T47D (cell line): ENCODE results near the gene TOR1A.

Experiments used
- DNase-seq, 2 experiments: peaks; one replicate each; pipeline versions ENCODE4 v3.0.0 to v3.0.0-alpha.2; 2011 to 2012; ENCODE audit warnings: low read depth in 1 of 2, low spot score in 1 of 2
- JUND ChIP-seq: IDR thresholded peaks from 2 replicates; pipeline ENCODE4 v1.6.1; 2012; ENCODE audit warnings: low read depth
- in situ Hi-C: cut with HindIII; loops from 2 replicates; pipeline ENCODE4 v1.10.0; 2016; ENCODE audit warnings: low sequenced_read_pairs, low pct_unique_long_range_greater_than_20kb

Gene TOR1A

GRCh38 chr9:129828051-129828450, 4.1 kb upstream of the TOR1A start:
- in situ Hi-C loops, result no loop called here
- no peak for DNase-seq
- no peak for TF ChIP-seq JUND

- TF ChIP-seq JUND, result no peak
- in situ Hi-C loops, result no loop called here
- no peak for DNase-seq
Measured at GRCh38 chr9:129826759-129827158, 2.8 kb upstream of the TOR1A start.

GRCh38 chr9:129826344-129826743, 2.4 kb upstream of the TOR1A start:
- DNase-seq, result no peak
- in situ Hi-C loops, result no loop called here
- no peak for TF ChIP-seq JUND

DNA sequence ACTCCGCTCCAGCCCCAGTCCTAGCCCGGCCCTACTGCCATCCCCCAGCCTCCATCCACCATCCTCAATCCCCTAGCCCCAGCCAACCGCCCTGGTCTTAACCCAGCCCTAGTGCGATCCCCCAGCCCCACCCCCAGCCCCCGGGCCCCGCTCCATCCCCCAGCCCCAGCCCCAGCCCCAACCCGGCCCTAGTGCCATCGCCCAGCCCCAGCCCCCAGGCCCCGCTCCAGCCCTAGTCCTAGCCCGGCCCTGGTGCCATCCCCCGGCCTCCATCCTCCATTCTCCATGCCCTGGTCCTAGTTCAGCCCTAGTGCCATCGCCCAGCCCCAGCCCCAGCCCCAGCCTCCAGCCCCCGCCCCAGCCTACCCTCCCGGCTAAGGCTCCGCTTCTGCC, 398 bp downstream of the TOR1A start:
- no peak for DNase-seq
- no peak for TF ChIP-seq JUND
- in situ Hi-C loops, result no loop called here

DNA sequence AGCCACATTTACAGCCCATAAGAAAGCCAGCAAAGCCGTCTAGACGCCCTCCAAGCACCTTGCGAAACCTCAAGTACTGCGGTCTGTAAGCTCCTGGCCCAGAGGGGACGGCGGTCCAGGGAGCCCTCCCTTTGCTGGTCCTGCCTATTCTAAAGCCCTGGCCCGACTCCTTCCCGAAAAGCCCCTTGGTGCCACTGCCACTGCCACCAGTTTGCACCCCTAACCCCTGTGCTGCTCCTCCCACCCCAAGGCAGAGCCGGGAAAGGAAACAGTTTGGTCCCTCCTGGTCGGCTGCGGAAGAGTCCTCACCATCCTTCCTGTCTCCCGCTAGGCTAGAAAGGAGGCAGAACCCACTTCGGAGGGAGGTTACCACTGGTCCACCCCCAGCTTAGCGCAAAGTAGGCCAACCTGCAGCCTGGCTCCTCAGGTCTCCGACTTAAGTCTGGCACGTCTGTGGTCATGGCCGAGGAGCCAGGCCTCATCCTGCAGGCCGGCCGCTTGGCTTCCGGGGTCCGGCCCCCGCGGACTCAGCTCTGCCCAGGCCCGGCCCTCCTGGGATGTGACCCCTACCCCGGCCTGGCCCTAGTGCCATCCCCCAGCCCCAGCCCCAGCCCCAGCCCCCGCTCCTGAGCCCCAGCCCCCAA, 916 bp downstream of the TOR1A start:
- no peak for TF ChIP-seq JUND
- in situ Hi-C loops, result no loop called here
- peak in 1 of 2 experiments; percentile 42 for DNase-seq

- in situ Hi-C loops, result no loop called here
Measured at GRCh38 chr9:129816501-129817435, 7.2 kb downstream of the TOR1A start.

GRCh38 chr9:129815278-129815677, 8.7 kb downstream of the TOR1A start:
- DNase-seq, result no peak
- in situ Hi-C loops, result no loop called here
- TF ChIP-seq JUND, result no peak

More at GRCh38 chr9:129816501-129817435, 7.2 kb downstream of the TOR1A start:
- no peak for DNase-seq
- TF ChIP-seq JUND, result no peak

DNA sequence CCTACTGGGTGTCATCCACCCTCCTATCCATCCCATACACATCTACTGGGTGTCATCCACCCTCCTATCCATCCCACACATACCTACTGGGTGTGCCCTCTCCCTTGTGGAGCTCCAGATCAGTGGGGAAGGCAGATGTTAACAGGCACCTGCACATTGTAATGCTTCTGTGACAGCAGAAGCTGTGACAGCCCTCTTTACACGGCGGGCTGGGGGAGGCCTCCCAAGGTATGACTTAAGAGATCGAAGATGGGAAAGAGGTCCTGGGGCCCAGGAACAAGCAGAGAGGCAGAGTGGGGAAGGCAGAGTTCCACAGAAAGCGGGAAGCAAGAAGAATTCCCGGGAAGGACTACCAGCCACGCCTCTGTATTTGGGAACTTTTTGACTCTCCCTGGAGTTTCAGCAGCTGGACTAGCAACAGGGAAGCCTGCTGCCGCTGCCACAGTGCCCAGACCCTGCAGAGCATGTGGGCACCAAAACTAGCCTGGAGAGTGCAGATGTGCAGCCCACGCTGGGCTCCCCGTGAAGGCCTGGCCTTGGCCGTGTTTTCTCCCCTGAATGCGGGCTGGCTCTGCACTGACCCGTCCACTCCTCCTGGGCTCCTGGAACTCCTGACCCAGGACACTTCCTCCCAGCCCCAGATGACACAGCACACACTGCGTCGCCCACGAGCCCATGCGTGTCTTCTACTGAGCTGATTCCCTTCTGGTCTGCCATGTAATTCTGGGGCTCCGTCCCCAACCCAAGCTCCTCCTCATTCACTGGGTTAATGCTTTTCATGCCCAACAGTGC, 9.3 kb downstream of the TOR1A start:
- in situ Hi-C loops, result no loop called here
- no peak for TF ChIP-seq JUND
- DNase-seq, result no peak

- in situ Hi-C loops, result no loop called here
- no peak for TF ChIP-seq JUND
- no peak for DNase-seq
Measured at GRCh38 chr9:129813661-129814060, 10.3 kb downstream of the TOR1A start.

DNA sequence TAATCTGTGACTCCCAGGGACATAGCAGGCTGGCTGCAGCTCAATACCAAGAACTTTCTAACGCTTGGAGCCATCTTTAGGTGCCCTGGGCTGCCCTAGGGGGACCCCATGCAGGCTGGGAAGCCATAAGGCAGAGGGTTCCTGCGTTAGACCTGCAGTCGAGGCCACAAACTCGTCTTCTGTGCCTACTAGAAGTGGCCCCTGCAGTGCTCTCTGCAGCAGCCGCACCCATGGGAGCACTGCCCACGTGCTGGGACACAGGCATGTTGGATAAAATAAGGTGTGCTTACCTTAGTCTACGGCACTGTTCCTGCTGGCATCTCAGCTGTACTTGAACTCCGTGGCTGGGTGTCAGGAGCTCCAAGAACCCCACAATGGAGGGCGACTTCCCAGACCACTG, 11.6 kb downstream of the TOR1A start:
- no peak for DNase-seq
- in situ Hi-C loops, result no loop called here
- TF ChIP-seq JUND, result no peak

GRCh38 chr9:129811967-129812363, 12.0 kb downstream of the TOR1A start:
- in situ Hi-C loops, result no loop called here
- DNase-seq, result no peak
- TF ChIP-seq JUND, result no peak

DNA sequence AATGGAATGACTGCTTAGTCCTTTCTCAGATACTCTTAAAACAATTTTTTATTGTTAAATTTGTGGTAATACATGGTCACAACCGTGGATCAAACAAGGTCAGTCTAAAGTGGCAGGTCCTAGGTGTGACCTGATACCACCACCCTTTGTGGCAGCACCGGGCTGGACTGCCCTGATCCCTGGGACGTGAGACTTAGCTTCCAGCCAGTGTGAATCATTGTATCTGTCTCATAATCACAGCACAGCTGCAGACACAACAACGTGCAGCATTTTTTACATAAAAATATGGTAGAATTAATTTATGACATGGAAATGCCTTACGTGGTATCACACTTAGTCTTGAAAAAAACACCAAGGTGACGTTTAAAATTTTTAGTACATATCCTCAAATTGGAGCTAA, 13.1 kb downstream of the TOR1A start:
- DNase-seq, result no peak
- TF ChIP-seq JUND, result no peak
- in situ Hi-C loops, result no loop called here

GRCh38 chr9:129810116-129810515, 13.8 kb downstream of the TOR1A start:
- no peak for TF ChIP-seq JUND
- in situ Hi-C loops, result no loop called here
- DNase-seq, result no peak
